ENCODE data around the gene PBXIP1.
"Not testable (repeated sequence)": the region's sequence is repeated elsewhere in the genome, so short reads cannot be mapped to it uniquely, and the experiment has no call there.

Gene PBXIP1

GRCh38 chr1:154908937-154909336 lies 47.0 kb downstream of the PBXIP1 start:
- DNase-seq (ENCODE audit: extremely low spot score, insufficient read length, low read depth) (no peak), FAIRE-seq (no peak)

- FAIRE-seq; DNase-seq (ENCODE audit: extremely low spot score, insufficient read length, low read depth): not testable (repeated sequence)
Observed at GRCh38 chr1:154908129-154908528, 47.8 kb downstream of the PBXIP1 start.

- FAIRE-seq (no peak), DNase-seq (ENCODE audit: extremely low spot score, insufficient read length, low read depth) (no peak)
Observed at GRCh38 chr1:154906621-154907081, 49.2 kb downstream of the PBXIP1 start.

- no peak for DNase-seq (ENCODE audit: extremely low spot score, insufficient read length, low read depth)
- no peak for FAIRE-seq
Observed at GRCh38 chr1:154902938-154903566, 52.8 kb downstream of the PBXIP1 start.

GRCh38 chr1:154901591-154901990 lies 54.3 kb downstream of the PBXIP1 start:
- FAIRE-seq (no peak), DNase-seq (ENCODE audit: extremely low spot score, insufficient read length, low read depth) (no peak)

DNA sequence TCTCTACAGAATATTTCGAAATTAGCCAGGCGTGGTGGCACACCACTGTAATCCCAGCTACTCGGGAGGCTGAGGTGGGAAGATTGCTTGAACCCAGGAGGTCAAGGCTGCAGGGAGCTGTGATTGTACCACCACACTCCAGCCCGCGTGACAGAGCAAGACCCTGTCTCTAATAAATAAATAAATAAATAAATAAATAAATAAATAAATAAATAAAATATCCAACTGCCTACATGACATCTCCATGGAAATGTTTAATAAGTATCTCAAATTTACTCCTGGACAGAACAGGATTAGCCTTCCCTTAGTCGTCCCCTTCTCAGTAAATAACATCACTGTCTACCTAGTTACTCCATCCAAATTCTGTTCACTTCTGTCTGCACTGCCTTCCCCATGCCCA lies 56.9 kb downstream of the PBXIP1 start:
- FAIRE-seq = no peak

GRCh38 chr1:154896771-154897286 lies 59.1 kb downstream of the PBXIP1 start:
- FAIRE-seq (no peak), DNase-seq (ENCODE audit: extremely low spot score, insufficient read length, low read depth) (no peak)

More for the DNA sequence above, 56.9 kb downstream of the PBXIP1 start:
- no peak for DNase-seq (ENCODE audit: extremely low spot score, insufficient read length, low read depth)

DNA sequence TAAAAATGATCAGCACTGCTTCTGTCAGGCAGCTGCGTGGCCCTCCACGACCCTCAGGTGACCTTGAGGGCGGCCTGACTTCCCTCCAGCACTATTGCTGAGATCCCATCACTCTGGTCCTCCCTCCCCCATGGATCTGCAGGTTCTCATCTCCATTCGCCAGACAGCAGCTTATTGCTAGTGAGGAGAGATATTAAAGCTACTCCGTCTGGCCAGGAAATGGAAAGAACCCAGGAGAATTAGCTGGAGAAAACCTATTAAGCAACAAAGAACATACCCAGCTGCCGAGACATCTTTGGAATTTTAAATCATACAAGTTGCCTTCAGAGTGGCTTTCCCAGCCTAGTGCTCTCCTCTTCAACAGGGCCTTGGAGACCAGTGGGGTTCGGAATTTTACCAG lies 60.1 kb downstream of the PBXIP1 start:
- DNase-seq (ENCODE audit: extremely low spot score, insufficient read length, low read depth) (no peak), FAIRE-seq (no peak)

Measured in GM18507 (cell line).